Right ventricle myocardium superior (tissue), 1 donor: ENCODE results near the gene PDLIM3. TPM values are rescaled to one million over a fixed set of nuclear protein-coding genes. Genes with fewer than 3 reads are reported as not detected.
A peak's percentile ranks its signal among the peaks of the same experiment; 100 is the strongest.

Source experiments
- ATAC-seq: fragments of 200-7000 bp; cut with Tn5 transposase; one replicate; pipeline ENCODE4 v1.9.1; 2020; ENCODE audit warnings: mild to moderate bottlenecking; ENCODE audit not compliant: poor library complexity
- DNase-seq: peaks from one replicate; pipeline ENCODE4 v3.0.0-alpha.2; 2020
- intact Hi-C: fragments of 100-400 bp; cut with DNase I; formaldehyde crosslinking; loops from one replicate; pipeline ENCODE4 v1.11.2; 2022
- long read RNA-seq: library from polyadenylated mRNA; unstranded; transcript quantifications from one replicate; pipeline ENCODE4 v2.0.0, GENCODE V29; 2021
- total RNA-seq: library from RNA; stranded (reverse); fragmentation: NEBNext Ultra II Directional; extraction: Animal tissue kit (Norgen Biotek cat#: 25700); gene quantifications from one replicate; pipeline ENCODE4 v1.2.1, GENCODE V29; 2021
- donor health status: DM: no; HTN: yes; CAD: no; lungs with severe emphysema.

The PDLIM3 gene, protein sequence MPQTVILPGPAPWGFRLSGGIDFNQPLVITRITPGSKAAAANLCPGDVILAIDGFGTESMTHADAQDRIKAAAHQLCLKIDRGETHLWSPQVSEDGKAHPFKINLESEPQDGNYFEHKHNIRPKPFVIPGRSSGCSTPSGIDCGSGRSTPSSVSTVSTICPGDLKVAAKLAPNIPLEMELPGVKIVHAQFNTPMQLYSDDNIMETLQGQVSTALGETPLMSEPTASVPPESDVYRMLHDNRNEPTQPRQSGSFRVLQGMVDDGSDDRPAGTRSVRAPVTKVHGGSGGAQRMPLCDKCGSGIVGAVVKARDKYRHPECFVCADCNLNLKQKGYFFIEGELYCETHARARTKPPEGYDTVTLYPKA
- total RNA-seq = 208 TPM
- long read RNA-seq, transcript PDLIM3-203 (7 exons, 1,672 nt) = major isoform, 81 of 146 reads
- long read RNA-seq, transcript PDLIM3-212 (7 exons, 1,108 nt) = minor isoform, 11 of 146 reads
- long read RNA-seq, transcript PDLIM3-214 (7 exons, 1,948 nt) = minor isoform, 5 of 146 reads
- long read RNA-seq, transcript PDLIM3-201 (8 exons, 2,803 nt) = minor isoform, 26 of 146 reads
- long read RNA-seq, partial matches to known transcripts = 9 of 146 reads
- long read RNA-seq, other reads (novel, unspliced or antisense) = 11 of 146 reads

DNA sequence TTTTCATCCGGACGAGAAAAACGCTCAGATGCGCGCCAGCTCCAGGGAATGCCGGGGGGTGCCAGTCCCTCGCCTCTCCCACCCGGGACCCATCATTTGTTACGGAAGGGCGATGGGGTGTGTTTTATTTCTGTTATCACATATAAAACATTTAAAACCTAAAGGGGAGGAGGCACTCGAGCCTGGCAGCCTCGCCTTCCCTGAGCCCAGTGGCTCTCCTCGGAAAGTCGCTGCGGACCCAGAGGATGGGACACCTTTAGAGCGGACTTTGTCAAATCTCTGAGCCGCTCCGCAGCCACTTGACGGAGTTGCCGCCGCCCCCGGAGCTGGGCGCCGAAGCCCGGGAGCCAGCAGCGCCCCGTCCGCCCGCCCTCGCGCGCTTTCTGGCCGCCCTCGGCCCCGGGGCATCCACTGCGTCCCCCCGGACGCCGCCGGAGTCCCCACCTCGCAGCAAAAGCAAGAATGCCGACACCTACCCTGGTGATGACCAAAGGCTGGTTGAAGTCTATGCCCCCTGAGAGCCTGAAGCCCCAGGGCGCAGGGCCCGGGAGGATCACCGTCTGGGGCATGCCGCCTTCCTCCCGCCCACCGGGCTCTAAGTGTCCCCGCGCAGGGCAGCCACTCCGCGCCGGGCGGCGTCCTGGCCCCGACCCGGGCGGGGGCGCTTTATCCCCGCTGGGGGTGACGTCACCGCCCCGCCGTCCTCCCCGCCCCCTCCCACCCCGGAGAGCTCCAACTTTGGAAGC lies at the start of gene PDLIM3:
TSS of gene PDLIM3 (minus strand) at position 642 of the 746 bp plus-strand sequence. CDS start at position 569, 73 bp downstream.
- ATAC-seq = peak; percentile 91
- DNase-seq = peak; percentile 82
- intact Hi-C loops = loop anchor here (10.0 kb wide), 1 partner anchor 60 kb away; no protein-coding TSS in a partner anchor

DNA sequence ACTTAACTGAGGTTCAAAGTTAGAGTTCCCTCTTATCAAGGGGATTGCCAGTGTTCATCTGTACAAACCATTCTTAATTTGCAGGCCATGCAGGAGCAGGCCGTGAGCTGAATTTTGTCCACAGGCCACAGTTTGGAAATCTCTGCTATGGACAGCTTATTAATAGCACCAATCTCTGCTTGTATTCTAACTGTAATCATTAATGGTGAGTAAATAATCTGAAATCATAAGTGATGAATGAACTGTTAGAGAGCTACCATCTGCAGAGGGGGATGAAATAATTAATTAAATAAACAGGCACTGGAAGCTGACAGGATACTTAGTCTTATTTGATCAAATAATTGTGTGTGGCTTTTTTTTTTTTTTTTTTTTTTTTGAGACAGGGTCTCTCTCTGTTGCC lies 48.5 kb upstream of the PDLIM3 start:
- ATAC-seq = peak; percentile 5
- intact Hi-C loops = no loop called here
- no peak for DNase-seq

DNA sequence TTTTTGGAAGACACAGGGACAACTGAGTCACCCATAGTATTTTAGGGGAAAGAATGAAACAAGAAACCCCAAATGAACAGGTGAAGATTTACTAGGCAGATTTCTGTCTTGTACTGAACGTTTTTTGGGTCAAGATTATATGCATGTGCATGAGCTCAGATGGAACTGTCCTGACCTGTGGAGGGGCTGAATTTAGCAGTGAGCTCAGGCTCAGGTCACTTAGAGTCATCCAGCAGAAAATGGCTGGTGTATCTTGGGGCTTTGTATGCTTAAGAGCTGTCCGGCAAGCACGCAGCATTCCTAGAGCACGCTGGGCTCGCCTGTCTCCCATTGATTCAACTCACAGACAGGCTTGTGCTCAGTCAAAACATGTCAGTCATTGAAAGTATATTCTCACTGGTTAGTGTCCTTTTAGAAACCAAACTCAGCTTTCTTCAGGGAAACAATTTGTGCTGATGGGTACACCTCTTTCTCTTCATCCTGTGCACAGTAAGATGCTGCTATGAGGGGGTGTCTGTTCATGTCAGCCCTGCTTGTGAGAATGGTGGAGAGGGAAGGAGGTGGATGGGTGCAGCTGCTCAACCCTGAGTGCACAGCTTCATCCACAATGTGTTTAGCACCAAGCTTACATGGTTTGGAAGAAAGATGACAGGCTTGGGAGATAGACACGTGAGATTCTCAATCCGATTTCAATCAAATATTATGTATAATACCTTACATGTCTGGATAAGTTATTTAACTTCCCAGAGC lies 47.5 kb upstream of the PDLIM3 start:
- intact Hi-C loops = no loop called here
- DNase-seq = no peak
- peak; percentile 51 for ATAC-seq

DNA sequence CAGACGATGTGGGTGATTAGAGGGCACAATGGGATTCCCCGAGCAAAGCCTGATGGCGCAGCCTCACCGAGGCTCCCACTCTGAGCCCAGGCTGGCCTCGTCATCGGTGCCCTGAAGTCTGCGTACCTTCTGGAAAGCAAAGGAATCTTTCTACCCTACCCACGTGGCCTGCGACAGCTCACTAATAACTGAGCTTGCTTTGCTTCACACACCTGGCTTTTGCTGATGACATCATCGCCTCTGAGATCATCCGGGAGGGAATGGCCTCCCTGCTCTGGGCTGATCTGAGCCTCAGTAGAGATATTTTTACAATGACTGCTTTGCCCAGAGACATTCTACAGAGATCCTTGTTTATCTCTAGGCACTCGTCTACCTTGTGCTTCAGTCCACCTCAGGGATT lies 45.4 kb upstream of the PDLIM3 start:
- intact Hi-C loops = no loop called here
- DNase-seq (no peak), ATAC-seq (no peak)

GRCh38 chr4:185578284-185578683 lies 43.0 kb upstream of the PDLIM3 start:
- DNase-seq (no peak), ATAC-seq (no peak)
- intact Hi-C loops = no loop called here

- ATAC-seq = no peak
- intact Hi-C loops = no loop called here
- DNase-seq = no peak
Measured at GRCh38 chr4:185576962-185577950, 41.9 kb upstream of the PDLIM3 start.

GRCh38 chr4:185576314-185576961 lies 41.1 kb upstream of the PDLIM3 start:
- ATAC-seq (no peak), DNase-seq (no peak)
- intact Hi-C loops = no loop called here

GRCh38 chr4:185573651-185574199 lies 38.4 kb upstream of the PDLIM3 start:
- intact Hi-C loops = no loop called here
- ATAC-seq = peak; percentile 28
- DNase-seq = no peak

GRCh38 chr4:185570727-185571126 lies 35.4 kb upstream of the PDLIM3 start:
- DNase-seq = no peak
- no peak for ATAC-seq
- intact Hi-C loops = no loop called here

DNA sequence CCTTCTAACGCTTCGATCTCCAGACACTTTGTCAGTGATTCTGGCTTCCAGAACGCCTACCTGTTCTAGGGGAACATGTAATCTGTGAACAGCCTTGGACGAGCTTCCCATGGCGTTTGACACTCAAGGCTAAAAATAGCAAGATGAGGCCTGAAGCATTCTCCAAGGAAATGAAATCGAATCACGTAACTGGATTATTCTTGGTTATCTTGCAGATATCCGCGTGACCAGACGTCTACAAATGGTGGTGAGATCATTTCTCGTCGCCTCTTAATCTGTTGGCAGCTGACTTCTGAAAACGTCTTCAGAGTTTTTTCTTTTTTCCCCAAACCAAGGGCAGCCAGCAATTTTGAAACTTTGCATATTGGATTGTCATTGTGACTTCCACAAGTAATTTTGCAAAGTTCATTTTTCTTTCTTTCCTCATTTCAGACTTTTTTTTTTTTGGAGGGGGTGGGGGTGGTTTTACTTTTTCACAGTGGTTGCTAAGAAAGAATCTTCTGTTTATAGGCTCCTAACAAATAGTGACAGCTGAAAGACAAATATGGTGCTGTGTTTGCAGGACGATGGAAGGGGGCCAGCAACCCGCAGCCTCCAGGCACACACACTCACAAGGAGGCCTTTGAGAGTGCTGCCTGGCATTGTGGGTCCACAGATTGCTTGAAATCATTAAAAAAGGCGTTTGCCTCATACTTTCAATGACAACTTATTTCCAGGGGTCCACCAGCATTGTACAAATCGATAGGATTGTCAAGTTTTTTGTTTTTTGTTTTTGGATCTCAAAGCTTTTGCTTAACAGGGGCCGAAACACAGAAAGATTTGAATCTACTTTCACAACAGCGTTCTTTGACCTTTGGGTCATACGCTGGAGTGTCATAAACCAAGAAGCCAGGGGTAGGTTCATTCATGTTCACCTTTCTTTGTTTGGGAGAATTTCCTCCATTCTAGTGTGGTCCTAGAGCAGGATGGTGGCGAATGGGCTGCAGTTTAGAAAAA lies 32.4 kb upstream of the PDLIM3 start:
- ATAC-seq (peak; percentile 83), DNase-seq (peak; percentile 78)
- intact Hi-C loops = no loop called here

GRCh38 chr4:185566972-185567371 lies 31.7 kb upstream of the PDLIM3 start:
- intact Hi-C loops = no loop called here
- ATAC-seq = peak; percentile 83
- no peak for DNase-seq

DNA sequence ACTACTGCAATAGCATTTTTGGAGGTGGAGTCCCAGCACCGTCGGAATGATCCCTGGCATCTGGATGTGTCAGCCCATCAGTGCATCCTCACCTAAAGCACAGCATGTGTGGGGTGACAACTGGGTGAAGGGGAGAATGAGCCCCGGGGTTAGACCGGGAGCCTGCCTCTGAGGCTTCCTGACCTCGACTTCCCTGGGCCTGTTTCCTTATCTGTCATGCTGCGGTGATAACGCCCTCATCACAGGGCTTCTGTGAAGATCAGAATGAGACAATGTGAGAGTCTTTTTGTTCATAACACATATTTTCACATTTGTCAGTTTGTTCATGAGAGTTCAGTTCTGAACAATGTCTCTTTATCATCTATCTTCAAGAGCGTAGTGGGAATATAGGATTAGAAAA lies 31.1 kb upstream of the PDLIM3 start:
- intact Hi-C loops = no loop called here
- ATAC-seq = peak; percentile 57

DNA sequence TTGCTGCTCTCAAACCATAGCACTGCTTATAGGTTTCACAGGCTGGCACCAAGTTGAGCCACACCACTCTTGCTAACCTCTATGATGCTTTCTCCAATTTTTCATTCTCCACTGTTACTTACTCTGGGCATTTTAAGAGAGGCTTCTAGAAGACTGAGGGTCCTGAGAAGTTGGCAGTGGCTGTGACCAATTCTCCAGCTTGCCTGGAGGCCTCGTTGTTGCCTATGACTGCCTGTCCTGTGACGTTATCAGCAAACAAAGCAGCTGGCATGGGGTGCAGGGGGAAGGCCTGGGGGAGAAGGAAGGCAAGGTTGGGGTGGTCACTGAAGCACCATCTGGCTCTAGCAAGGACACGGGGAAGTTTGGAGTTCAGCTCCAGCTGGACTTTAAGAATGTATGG lies 30.4 kb upstream of the PDLIM3 start:
- no peak for DNase-seq
- ATAC-seq = no peak
- intact Hi-C loops = no loop called here

More for the DNA sequence above, 31.1 kb upstream of the PDLIM3 start:
- DNase-seq = peak; percentile 51

GRCh38 chr4:185564349-185564748 lies 29.0 kb upstream of the PDLIM3 start:
- DNase-seq = no peak
- ATAC-seq = no peak
- intact Hi-C loops = no loop called here

- no peak for ATAC-seq
- intact Hi-C loops = no loop called here
- no peak for DNase-seq
Measured at GRCh38 chr4:185562531-185562930, 27.2 kb upstream of the PDLIM3 start.

DNA sequence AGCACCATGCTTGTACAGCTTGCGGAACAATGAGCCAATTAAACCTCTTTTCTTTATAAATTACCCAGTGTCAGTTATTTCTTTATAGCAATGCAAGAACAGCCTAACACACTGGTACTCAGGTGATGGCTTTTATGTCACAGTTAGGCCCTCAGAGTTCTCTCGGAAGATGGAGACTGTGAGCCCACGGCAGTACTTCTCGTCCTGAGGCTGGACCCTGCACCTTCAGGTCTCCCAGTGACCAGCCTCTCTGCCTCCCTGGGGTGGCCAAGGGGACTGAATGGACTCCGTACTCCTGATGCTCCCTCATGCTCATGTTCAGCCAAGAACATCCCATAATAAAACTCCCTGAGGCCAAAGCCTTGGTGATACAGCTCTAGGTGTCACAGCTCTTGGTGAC lies 25.0 kb upstream of the PDLIM3 start:
- intact Hi-C loops = no loop called here
- no peak for ATAC-seq
- no peak for DNase-seq
